Esophagus squamous epithelium (tissue), 4 donors: ENCODE results near the gene GRIN1.

Experiments
- CTCF ChIP-seq, 6 experiments: fragments of 450-650 bp in 4 of 6; fragments of 200-600 bp in 2 of 6; sonication (generic) in 2 of 6; IDR thresholded peaks; one replicate each; pipeline ENCODE4 v1.5.1; 2016 to 2019; ENCODE audit warnings: antibody characterized with exemption in 6 of 6, mild to moderate bottlenecking in 4 of 6, moderate library complexity in 4 of 6
- POLR2A ChIP-seq, 4 donors: fragments of 450-650 bp; IDR thresholded peaks; one replicate each; pipeline ENCODE4 v1.6.1; 2017; ENCODE audit warnings: antibody characterized with exemption in 4 of 4, mild to moderate bottlenecking in 4 of 4, moderate library complexity in 3 of 4

- no peak for TF ChIP-seq CTCF (IDR thresholded peaks at IDR 0.05)
- TF ChIP-seq POLR2A (IDR thresholded peaks at IDR 0.05) = no peak
Observed at GRCh38 chr9:137106662-137107250, 32.2 kb upstream of the GRIN1 start.
